ENCODE measurements around the gene FADS2.

GRCh38 chr11:61893981-61894380, 65.9 kb downstream of the FADS2 start:
- no peak for TF ChIP-seq CTCF (conservative IDR thresholded peaks at IDR 0.05; ENCODE audit: low read length)
- no peak for TF ChIP-seq EZH2phosphoT487 (IDR thresholded peaks at IDR 0.05; ENCODE audit: borderline replicate concordance, low read depth, low read length)

Measured in OCI-LY7 (cell line).